Smooth muscle cell of the brain vasculature (primary cell): Measurements from ENCODE around the gene PP2D1.
"Not testable (repeated sequence)": the region's sequence is repeated elsewhere in the genome, so short reads cannot be mapped to it uniquely, and the experiment has no call there.

Source experiments
- DNase-seq: peaks from one replicate; pipeline ENCODE4 v3.0.0-alpha.2; 2012; ENCODE audit warnings: low read depth, low spot score

PP2D1 gene

DNA sequence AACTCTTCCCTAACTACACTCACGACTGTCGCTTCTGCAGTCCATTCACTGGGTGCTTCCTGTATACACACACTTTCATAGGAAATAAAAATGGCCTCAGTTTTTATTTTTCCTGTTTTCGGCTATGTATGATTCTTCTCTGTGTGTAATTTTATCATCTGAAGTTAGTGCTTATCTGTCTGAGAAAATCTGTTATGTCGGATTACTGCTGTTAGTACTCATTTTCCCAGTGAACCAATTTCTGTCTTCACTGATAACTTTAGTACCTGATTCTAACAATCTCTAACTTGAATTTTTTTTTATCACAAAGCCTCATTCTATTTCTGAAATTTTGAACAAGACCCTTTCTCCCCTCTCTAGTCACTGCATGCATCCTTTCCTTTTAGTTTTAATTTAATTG lies 44.3 kb downstream of the PP2D1 start:
- DNase-seq, result no peak

DNA sequence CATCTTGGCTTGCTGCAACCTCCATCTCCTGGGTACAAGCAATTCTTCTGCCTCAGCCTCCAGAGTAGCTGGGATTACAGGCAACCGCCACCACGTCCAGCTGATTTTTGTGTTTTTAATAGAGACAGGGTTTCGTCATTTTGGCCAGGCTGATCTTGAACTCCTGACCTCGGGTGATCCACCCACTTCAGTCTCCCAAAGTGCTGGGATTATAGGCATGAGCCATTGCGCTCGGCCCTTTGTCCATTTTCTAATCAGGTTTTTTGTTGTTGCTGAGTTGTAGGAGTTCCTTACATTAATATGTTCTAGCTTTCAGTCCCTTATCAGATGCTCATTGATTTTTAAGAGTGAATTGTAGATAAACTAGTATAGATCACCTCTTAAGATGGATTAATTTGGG lies 44.9 kb downstream of the PP2D1 start:
- DNase-seq, result no peak

DNA sequence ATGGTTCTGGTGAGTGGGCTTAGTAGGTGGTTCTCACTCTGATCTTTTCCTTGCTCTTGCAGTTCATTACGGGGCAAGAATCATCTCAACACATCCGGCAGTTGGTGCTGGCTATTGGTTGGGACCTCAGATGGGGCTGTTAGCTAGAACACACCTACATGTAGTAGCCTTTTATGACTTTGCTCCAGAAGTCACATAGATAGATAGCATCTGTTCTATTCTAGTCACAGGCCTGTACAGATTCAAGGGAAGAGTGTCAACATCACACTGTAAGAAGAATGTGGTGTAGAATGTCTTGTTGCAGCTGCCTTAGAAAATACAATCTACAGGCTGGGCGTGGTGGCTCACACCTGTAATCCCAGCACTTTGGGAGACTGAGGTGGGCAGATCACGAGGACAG lies 50.1 kb downstream of the PP2D1 start:
- no peak for DNase-seq

DNA sequence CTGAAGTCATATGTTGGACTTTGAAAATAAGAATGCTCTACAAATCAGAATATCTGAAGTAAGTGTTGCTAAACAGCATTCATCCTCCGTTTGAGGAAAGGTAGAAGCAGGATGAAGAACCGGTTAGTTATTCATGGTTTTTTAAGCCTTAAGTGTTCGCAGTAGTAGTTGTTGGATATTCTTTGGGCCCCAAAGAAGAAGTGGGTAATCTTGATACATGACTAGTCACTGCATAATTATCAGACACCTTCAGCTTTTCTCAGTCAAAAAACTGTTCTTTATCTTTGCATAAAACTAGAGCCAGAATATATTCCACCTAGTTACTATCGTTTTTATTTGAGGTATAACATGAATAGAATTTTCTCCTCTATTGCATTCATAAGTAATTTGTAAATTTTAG lies 51.4 kb downstream of the PP2D1 start:
- no peak for DNase-seq

DNA sequence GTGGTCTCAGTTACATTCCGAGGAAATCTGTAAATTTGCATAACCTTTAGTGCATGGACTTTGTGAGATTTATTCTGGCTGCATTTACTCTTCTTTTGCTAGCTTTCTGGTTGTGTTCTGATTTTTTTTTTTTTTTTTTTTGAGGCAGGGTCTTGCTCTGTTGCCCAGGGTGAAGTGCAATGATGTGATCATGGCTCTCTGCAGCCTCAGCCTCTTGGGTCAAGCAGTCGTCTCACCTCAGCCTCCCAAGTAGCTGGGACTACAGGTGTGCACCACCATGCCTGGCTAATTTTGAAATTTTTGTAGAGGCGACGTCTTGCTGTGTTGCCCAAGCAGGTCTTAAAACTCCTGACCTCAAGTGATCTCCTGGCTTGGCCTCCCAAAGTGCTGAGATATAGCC lies 52.6 kb downstream of the PP2D1 start:
- DNase-seq, result no peak

DNA sequence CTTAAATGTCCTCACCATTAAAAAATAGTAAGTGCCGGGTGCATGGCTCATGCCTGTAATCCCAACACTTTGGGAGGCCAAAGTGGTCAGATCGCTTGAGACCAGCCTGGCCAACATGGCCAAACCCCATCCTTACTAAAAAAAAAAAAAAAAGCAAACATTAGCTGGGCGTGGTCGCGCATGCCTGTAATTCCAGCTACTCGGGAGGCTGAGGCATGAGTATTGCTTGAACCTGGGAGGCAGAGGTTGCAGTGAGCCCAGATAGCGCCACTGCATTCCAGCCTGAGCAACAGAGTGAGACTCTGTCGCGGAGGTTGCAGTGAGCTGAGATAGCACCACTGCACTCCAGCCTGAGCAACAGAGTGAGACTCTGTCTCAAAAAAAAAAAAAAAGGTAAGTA lies 54.7 kb downstream of the PP2D1 start:
- not testable (repeated sequence) for DNase-seq

DNA sequence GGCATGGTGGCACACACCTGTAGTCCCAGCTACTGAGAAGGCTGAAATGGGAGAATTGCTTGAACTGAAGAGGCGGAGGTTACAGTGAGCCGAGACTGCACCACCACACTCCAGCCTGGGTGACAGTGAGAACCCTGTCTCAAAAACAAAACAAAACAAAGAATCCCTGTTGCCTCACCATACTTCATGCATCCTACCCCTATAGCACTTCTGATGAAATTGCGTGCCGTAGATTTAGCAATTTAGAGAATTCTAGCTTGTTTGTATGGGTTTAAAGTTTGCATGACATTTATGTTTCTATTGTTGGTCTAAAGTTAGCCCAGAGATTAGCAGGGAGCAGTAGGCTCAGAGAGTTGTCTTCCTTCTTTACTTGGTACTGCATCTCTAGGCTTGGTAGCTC lies 57.4 kb downstream of the PP2D1 start:
- no peak for DNase-seq

DNA sequence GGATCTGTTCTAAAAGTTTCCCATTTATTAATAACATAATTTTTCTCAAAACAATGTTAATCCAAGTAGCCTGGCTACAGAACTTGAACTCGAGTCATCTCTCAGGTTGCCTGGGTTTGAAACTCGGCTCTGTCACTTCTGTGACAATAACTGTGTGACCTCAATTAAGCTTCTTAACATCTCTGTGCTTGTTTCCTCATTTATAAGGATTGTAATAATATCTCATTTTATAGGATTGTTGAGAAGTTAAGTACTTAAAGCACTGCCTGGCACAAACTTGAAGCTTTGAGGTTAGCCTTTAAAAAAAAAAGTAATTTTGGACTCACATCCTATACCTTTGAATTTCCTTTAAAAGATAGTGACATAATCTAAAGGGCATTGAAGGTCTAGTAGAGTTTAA lies 61.7 kb downstream of the PP2D1 start:
- no peak for DNase-seq

DNA sequence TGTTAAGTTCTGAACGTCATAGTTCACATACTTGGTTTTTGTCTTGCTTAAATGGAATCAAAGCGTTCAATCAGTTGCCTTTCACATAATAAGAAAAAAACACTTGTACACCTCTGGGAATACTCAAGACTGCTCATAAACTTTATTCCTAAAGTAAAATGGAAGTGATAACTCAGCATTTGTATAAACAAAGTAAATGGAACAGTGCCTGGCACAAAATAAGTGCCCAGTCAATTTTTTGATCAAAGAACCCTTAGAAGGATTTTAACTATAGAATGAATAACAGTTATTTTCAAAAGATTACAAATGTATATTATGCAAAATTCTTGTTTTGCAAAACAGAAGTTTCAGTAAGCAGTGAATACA lies 63.9 kb downstream of the PP2D1 start:
- DNase-seq, result no peak

DNA sequence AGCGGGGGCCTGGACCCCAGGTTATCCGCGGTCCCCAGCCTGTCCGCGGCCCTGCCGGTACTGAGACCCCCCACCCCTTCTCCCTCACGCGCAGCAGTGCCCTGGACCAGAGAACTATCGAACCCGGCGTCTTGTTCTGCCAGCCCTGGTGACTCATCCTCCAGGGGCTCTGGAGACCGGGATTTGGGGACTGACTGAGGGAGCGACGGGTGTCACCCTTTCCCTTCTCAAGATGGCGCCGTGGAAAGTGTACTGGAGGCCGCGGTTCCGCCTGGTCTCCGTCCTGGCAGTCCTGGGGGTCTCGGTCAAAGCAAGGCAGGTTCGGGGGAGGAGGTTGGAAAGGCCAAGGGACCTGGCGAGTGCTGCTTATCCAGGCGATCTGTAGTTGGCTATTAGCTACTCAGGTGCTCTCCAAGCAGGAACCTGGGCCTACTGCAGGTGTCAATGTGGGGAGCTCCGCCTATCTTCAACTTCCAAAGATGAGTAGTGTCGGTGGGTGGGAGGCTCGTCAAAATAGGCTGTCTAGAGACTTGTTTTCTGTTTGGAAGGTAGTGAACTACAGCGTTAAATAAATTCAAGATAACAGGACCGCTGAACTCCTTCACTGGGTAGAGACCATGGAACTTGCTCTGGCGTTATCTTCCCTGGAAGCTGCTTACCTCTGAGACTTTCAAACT lies 64.4 kb downstream of the PP2D1 start:
- no peak for DNase-seq

DNA sequence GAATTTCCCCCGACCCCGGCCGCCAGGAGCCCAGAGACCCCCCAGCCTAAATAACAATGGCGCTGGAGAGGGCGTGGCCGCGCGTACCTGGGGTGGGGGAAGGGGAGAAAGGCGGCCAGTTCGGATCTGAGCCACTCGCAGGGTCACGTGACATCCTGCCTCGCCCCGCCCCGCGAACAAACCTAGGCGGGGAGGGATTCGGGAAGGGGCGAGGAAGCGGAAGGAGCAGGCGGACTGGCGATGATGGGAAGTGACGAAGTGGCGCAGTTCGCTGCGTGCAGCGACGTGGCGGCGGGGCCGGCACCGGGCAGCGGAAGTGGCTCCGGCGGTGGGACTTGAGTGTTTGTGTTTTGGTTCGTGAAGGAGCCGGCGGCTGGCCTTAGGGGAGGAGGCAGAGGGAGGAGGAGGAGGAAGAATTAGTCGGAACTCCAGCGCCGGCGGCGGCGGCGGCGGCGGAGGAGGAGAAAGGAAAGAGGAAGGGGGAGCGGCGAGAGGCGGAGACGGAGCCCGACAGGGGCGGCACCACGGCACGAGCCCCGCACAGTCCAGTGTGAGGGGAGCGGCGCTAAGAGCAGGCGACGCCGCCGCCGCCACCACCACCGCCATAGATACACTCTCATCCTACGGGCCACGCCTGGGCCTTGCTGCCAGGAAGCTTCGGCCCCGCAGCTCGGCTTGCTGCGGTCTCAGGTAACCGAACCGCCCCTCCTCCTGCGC lies 65.1 kb downstream of the PP2D1 start, which contains the start of gene RAB5A:
TSS of gene RAB5A (plus strand) at position 266 of the 717 bp plus-strand sequence. CDS start 3,802 bp downstream, outside the sequence.
- peak; percentile 92 for DNase-seq

DNA sequence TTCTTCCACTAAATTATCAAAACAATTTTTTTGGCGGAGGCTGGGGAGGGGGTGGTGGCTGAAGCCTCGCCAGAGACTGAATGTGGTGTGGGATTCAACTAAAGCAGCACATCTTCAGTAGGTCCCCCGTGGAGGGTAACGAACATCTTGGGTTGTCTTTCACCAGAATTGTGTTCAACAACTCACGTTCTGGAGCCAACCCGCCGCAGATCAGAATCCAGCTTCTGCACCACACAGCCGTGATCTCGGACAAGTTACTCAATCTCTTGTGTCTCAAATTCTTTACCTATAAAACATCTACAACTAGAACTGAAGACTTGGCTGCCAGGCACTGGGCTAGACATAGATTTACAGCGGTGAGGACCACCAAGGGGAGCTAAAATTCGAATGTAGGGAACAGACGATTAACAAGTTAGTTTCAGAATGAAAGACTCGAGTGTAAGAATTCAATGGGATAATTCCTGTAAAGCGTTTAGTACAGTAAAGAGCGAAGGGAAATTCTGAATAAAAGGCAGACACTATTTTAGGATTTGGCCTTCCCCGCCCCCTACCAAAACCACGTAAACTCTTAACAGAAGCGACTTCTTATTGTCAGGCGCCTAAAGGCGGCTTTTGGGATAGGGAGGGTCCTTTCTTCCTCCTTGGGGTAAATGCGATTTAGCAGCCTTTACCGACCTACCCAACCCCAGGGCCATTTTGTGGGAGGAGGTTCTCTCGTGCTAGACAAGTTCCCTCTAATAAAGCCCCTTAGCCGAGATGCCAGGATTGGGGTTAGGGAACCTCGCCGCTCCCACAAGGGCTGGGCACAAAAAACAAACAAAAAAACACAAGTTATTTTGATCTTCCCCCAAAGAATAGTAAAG lies 65.9 kb downstream of the PP2D1 start:
- DNase-seq, result no peak

DNA sequence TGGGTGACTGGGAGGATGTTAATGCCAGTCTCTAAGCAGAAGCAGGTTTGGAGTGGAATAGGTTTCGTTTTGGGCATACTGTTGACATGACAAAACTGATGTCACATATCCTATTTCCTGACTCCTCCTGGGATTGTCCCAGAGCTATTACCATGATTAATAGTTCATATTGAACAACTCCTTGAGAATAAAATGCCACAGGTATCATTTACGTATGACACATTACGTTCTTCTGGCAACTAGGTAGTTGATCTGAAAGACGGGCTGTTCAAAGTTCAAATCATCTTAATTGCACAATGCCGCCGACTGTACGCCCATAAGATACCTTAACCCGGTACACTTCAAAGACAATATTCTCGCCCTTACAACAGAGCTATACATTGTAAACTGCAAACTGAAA lies 66.5 kb downstream of the PP2D1 start:
- no peak for DNase-seq

DNA sequence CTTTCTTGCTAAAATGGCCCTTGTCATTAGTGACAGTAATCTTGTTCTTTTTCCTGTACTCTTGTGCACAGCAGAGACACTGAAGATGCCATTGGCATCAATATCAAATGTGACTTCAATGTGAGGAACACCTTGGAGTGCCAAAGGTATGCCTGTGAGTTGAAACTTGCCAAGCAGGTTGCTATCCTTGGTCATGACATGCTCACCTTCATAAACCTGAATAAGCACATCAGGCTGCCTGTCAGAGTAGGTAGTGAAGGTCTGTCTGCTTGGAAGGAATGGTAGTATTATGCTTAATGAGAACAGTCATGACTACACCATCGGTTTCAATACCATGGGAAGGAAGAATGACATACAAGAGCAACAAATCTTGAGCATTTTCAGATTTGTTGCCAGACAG lies 71.4 kb downstream of the PP2D1 start:
- no peak for DNase-seq

DNA sequence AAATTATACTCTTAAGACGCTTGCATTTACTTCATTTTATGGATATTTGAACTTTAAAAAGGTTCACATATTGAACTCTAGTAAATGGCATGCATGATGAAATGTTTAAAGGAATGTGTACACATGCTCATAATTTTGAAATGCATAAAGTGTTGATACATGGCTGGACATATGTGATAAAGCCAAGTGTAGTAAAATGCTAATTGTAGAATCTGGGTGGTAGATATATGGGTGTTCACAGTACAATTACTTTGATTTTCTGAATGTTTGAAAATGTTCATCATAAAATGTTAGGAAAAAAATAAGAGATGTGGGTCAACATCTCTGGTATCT lies 73.8 kb downstream of the PP2D1 start:
- DNase-seq, result no peak

DNA sequence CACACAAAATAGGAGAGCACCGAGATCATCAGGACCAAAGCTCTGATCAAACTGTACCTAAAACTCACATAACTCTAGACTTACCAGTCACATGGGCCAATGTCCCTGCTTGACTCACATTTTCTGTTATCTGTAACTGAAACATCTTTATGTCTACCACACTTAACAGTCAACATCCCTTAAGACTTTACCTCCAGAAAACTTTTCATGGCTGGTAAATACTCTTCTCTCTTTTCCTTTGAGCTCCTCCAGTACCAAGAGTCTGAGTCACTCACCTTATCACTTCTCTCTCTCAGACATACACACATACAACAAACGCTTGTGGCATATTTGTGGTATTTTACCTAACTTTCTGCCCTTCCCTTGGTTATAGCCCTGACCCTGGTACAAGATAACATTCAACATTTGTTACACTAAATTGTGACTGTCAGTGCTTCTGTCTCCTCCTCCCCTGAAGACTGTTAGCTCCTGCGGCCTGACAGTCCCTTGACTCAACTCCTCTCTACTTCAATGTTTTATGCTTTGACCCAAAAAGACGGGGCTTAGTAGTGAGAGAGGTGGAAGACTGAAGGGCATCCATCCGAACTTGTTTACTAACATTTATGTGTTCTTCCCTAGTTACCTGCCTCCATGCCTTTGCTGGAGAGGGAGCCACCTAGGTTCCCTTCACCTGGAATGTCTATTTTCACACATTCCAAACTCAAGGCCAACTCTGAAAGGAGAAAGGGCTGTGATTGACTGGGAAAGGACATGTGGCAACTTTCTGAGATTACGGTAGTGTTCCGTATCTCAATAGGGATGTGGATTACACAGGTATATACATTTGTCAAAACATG lies 74.4 kb downstream of the PP2D1 start:
- DNase-seq, result no peak
